Epithelial cell of esophagus (primary cell): ENCODE data around the gene RNF213.
A peak's percentile ranks its signal among the peaks of the same experiment; 100 is the strongest.

Experiments
- DNase-seq: peaks from one replicate; pipeline ENCODE4 v3.0.0; 2010; ENCODE audit warnings: low read depth
- H3K4me3 ChIP-seq: 2 replicates; pipeline ENCODE4 v1.5.1; 2011; ENCODE audit warnings: mild to moderate bottlenecking, low read length, control low read depth
- TF ChIP-seq, protein P1 (sequence below): IDR thresholded peaks from 2 replicates; pipeline ENCODE4 v1.5.1; 2011; ENCODE audit warnings: low read depth, mild to moderate bottlenecking, low read length, control low read depth, inconsistent platforms; ENCODE audit not compliant: insufficient read depth; ENCODE audit errors: missing control alignments

RNF213 gene

DNA sequence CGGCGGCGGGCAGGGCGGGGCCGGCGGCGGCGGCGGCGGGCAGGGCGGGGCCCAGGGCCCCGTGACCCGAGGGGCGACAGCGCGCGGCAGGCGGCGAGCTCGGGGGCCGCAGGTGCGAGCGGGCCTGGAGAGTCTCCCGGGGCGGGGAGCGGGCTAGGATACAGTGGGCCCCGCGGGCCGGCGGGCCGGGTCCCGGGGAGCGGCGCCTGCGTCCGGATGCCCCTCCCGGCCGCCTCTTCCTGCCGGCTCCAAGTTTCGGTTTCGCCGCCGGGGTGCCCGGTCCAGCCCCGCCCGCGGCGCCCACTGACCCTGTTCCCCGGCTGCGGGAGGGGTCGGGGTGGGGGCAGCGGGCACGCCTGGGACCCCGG is at the start of gene RNF213:
RNF213 (plus strand) TSS at position 62 of the 368 bp plus-strand sequence. CDS start 2,830 bp downstream, outside the sequence.
- peak within 1 kb of the TSS; percentile 81 for H3K4me3 ChIP-seq
- DNase-seq: peak; percentile 24
- TF ChIP-seq, protein P1, sequence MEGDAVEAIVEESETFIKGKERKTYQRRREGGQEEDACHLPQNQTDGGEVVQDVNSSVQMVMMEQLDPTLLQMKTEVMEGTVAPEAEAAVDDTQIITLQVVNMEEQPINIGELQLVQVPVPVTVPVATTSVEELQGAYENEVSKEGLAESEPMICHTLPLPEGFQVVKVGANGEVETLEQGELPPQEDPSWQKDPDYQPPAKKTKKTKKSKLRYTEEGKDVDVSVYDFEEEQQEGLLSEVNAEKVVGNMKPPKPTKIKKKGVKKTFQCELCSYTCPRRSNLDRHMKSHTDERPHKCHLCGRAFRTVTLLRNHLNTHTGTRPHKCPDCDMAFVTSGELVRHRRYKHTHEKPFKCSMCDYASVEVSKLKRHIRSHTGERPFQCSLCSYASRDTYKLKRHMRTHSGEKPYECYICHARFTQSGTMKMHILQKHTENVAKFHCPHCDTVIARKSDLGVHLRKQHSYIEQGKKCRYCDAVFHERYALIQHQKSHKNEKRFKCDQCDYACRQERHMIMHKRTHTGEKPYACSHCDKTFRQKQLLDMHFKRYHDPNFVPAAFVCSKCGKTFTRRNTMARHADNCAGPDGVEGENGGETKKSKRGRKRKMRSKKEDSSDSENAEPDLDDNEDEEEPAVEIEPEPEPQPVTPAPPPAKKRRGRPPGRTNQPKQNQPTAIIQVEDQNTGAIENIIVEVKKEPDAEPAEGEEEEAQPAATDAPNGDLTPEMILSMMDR: no peak

DNA sequence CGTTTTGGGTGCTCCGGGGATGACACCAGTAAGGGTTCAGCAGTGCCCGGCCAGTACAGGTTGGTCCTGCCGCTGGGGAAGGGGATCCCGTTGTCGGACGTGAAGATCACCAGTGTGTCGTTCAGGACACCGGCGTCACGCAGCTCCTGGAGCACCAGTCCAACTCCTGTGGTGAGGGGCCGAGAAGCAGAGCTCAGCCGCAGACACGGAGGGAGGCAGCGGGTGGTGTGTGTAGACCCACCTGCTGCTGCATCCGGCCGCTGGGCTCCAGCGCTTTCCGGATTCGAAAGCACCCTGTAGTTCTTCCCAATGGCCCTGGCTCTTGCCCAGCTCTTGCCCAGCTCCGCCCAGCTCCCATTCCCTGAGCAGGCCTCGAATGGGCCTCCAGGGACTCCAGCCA is 48.5 kb upstream of the RNF213 start:
- no peak for DNase-seq
- no peak overlapping the region for H3K4me3 ChIP-seq
- TF ChIP-seq, protein P1: no peak

DNA sequence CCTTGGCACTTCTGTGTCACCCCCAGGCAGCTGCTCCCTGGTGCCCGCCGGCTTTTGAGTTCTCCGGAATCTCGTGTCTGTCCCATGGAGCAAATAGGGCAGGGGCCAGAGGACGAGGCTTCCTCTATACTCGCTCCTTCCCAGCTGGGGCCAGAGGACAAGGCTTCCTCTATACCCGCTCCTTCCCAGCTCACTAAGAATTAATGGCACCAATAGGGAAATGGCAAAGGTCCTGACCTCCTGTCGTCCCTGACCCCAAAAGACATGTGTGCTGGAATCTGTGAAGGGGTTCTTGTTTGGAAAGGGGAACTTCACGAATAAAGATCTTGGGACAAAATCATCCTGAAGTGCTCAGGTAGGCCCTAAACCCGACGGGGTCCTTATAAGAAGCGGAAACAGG is 48.1 kb upstream of the RNF213 start:
- TF ChIP-seq, protein P1: no peak
- DNase-seq: no peak

DNA sequence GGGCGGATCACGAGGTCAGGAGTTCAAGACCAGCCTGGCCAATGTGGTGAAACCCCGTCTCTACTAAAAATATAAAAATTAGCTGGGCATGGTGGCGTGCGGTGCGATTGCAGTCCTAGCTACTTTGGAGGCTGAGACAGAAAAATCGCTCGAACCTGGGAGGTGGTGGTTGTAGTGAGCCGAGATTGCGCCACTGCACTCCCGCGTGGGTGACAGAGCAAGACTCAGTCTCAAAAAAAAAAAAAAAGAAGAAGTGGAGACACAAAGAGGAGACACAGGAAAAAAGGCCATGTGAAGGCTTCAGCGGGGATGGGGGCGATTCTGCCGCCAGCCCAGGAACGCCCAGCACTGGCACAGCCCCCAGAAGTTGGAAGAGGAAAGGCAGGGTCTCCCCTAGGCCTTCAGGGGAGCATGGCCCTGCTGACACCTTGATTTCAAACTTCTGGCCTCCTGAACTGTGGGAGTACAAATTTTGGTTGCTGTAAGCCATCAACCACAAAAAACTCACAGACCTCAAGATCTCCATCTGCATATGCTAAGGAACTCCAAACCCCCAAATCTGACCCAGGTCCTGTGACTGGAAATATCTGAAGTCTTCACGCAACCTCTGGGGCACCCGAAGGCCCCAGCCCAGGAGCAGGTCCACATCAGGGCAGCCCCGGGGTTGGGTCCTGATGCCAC is 47.5 kb upstream of the RNF213 start:
- no peak overlapping the region for H3K4me3 ChIP-seq
- DNase-seq: no peak
- TF ChIP-seq, protein P1: no peak

More for the DNA sequence above, 48.1 kb upstream of the RNF213 start:
- no peak overlapping the region for H3K4me3 ChIP-seq

DNA sequence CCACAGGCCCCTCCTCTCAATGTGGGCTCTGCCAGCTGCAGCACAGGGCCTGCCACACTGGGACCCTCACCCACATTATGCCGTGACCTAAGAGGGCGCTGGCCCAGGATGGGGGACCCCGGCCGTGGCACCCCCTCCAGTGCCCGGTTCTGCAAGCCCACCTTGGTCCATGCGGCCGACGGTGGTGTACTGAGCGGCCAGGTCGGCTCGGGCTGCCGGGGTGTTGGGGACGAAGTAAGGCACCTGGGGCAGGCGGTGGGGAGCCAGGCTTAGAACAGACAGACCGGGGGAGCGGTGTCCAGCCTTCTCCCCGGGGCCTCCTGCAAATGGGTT is 47.0 kb upstream of the RNF213 start:
- TF ChIP-seq, protein P1: no peak
- DNase-seq: no peak
- no peak overlapping the region for H3K4me3 ChIP-seq

DNA sequence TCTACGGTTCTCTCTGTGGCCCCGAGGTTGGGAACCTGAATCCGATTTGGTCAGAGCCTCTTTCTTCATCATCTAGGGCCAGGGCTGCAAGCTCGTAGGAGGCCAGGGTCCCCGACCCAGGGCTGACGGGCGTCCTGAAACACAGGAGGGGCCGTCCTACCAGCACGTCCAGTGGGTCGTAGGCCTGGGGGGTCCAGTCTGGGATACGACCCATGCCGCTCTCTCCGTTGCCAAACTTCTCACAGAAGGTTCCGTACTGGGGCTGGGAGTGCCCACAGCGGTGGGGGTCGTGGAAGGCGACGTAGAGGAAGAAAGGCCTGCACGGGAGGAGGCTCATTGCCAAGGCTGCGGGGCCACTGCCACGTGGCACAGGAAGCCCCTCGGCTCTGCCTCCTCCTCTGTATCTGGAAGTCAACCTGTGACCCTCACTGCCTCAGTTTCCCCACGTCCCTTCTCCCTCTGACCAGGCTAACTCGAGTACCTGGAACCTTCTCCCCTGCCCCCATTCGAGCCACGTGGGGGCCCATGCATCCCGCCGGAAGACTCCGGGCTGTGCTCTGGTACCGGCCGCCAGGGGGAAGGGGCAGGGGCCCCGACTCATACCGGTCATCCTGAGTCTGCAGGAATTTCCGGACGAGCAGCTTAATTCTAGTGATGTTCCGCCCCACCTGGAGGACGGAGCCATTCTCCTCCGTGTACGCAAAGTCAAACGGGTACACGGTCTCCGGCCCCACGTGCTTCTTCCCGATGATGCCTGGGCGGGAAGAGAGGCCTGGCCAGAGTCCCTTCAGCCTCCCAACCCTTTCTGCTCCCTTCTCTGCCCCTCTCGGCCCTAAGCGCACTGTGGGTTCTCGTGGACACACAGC is 46.4 kb upstream of the RNF213 start:
- no peak overlapping the region for H3K4me3 ChIP-seq
- TF ChIP-seq, protein P1: no peak
- DNase-seq: no peak
